HG03457 (cell line): ENCODE results near the gene RAD54L.
"Not testable (repeated sequence)": the region's sequence is repeated elsewhere in the genome, so short reads cannot be mapped to it uniquely, and the experiment has no call there.

ENCODE experiments used
- ATAC-seq: cut with Tn5 transposase; IDR thresholded peaks from one replicate; pipeline ENCODE4 v1.9.1; 2021; ENCODE audit warnings: moderate number of reproducible peaks; ENCODE audit not compliant: unreplicated experiment

Gene RAD54L

GRCh38 chr1:46238865-46239264, 8.7 kb upstream of the RAD54L start:
- not testable (repeated sequence) for ATAC-seq

- ATAC-seq: not testable (repeated sequence)
Measured at GRCh38 chr1:46241733-46242132, 5.8 kb upstream of the RAD54L start.

GRCh38 chr1:46242918-46243317, 4.6 kb upstream of the RAD54L start:
- ATAC-seq: no peak

GRCh38 chr1:46243831-46244230, 3.7 kb upstream of the RAD54L start:
- not testable (repeated sequence) for ATAC-seq

- ATAC-seq: no peak
Measured at GRCh38 chr1:46244656-46245371, 2.7 kb upstream of the RAD54L start.

GRCh38 chr1:46246136-46246535, 1.4 kb upstream of the RAD54L start:
- ATAC-seq: not testable (repeated sequence)

GRCh38 chr1:46246548-46247435, 771 bp upstream of the RAD54L start:
- peak; percentile 41 for ATAC-seq

GRCh38 chr1:46248122-46248920, 758 bp downstream of the RAD54L start:
- no peak for ATAC-seq

- no peak for ATAC-seq
Measured at GRCh38 chr1:46254668-46255067, 7.1 kb downstream of the RAD54L start.

GRCh38 chr1:46256523-46256922, 9.0 kb downstream of the RAD54L start:
- ATAC-seq: no peak

- ATAC-seq: no peak
Measured at GRCh38 chr1:46262508-46262907, 14.9 kb downstream of the RAD54L start.

GRCh38 chr1:46263146-46263545, 15.6 kb downstream of the RAD54L start:
- no peak for ATAC-seq

- ATAC-seq: no peak
Measured at GRCh38 chr1:46268578-46268977, 21.0 kb downstream of the RAD54L start.

- ATAC-seq: no peak
Measured at GRCh38 chr1:46274225-46275029, 26.9 kb downstream of the RAD54L start.

- no peak for ATAC-seq
Measured at GRCh38 chr1:46275030-46275337, 27.4 kb downstream of the RAD54L start.

- ATAC-seq: no peak
Measured at GRCh38 chr1:46277658-46278373, 30.3 kb downstream of the RAD54L start.

GRCh38 chr1:46278807-46279206, 31.2 kb downstream of the RAD54L start:
- ATAC-seq: no peak

GRCh38 chr1:46280092-46280491, 32.5 kb downstream of the RAD54L start:
- ATAC-seq: no peak

- ATAC-seq: no peak
Measured at GRCh38 chr1:46281021-46281420, 33.5 kb downstream of the RAD54L start.

- no peak for ATAC-seq
Measured at GRCh38 chr1:46284058-46284457, 36.5 kb downstream of the RAD54L start.
